ENCODE results near the gene CBFA2T3.
"Not testable (repeated sequence)": the region's sequence is repeated elsewhere in the genome, so short reads cannot be mapped to it uniquely, and the experiment has no call there.

CBFA2T3 gene

DNA sequence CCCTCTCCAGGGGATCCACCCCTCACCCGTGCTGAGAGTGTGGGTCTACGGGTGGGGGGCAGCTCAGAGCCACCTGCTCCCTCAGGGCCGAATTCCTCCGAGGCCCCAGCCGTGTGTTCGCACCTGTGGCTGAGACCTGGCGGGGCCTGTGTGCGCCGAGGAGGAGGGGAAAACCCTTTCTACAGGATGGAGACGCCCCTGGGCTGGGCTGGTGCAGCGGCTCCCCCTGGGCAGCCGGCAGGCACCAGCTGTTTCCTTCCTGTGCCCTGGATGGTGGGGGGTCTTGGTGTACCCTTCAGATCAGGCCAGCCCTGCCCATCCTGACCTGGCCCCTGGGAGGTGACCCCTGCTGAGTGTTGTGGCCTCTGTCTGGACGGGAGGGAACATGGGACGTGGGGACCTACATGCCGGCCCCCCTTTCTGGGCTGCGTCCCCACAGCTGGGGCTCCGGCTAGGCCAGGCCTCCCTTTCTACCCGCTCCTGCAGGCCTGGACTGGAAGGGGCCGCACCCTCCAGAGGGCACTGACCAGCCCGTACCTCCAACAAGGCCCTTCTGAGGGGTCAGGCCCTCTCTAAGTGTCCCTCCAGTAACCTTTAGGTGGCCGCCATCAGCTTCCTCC is 82.2 kb downstream of the CBFA2T3 start:
- DNase-seq (ENCODE audit: low read depth) = no peak
- TF ChIP-seq, protein P1, sequence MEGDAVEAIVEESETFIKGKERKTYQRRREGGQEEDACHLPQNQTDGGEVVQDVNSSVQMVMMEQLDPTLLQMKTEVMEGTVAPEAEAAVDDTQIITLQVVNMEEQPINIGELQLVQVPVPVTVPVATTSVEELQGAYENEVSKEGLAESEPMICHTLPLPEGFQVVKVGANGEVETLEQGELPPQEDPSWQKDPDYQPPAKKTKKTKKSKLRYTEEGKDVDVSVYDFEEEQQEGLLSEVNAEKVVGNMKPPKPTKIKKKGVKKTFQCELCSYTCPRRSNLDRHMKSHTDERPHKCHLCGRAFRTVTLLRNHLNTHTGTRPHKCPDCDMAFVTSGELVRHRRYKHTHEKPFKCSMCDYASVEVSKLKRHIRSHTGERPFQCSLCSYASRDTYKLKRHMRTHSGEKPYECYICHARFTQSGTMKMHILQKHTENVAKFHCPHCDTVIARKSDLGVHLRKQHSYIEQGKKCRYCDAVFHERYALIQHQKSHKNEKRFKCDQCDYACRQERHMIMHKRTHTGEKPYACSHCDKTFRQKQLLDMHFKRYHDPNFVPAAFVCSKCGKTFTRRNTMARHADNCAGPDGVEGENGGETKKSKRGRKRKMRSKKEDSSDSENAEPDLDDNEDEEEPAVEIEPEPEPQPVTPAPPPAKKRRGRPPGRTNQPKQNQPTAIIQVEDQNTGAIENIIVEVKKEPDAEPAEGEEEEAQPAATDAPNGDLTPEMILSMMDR (conservative IDR thresholded peaks at IDR 0.05; ENCODE audit: low read depth, low read length) = no peak
- H3K4me3 ChIP-seq (ENCODE audit: low read depth, low read length) = no peak overlapping the region

DNA sequence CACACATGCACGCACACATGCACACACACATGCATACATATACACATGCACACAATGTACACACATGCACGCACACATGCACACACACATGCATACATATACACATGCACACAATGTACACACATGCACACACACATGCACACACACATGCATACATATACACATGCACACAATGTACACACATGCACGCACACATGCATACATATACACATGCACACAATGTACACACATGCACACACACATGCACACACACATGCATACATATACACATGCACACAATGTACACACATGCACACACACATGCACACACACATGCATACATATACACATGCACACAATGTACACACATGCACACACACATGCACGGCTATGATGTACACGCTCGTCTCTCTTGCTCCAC is 82.7 kb downstream of the CBFA2T3 start:
- not testable (repeated sequence) for DNase-seq (ENCODE audit: low read depth); H3K4me3 ChIP-seq (ENCODE audit: low read depth, low read length)

DNA sequence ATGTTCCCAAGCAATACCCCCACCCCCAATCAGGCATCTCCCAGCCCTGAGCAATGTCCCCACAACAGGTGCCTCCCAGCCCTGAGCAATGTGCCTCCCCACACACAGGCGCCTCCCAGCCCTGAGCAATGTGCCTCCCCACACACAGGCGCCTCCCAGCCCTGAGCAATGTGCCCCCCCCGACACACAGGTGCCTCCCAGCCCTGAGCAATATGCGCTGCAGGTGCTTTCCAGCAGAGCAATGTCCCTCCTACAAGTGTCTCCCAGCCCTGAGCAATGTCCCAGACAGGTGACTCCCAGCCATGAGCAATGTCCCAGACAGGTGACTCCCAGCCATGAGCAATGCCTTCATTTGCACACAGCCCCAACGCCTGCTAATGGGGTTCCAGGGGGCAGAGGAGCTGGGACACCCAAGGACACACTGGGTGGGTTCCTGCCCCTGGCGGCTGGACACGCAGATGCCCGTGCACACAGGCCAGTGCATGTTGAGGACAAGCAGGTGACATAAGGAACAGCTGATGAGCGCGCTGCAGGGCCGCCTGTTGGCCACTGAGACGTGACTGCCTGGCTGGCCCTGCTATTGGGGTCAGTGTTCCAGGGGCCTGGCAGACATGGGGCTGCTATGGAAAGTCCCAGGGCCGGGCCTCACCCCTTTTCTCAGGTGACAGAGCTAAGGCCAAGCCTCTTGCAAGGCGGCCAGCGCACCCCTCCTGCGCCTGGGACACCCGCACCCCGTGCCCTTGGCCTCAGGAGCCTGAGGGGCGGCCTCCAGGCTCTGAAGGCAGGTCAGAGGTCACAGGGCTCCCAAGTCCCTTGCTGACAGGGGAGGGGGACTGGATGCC is 83.7 kb downstream of the CBFA2T3 start:
- H3K4me3 ChIP-seq (ENCODE audit: low read depth, low read length) = no peak overlapping the region
- DNase-seq (ENCODE audit: low read depth) = no peak
- TF ChIP-seq, protein P1 (conservative IDR thresholded peaks at IDR 0.05; ENCODE audit: low read depth, low read length) = no peak

DNA sequence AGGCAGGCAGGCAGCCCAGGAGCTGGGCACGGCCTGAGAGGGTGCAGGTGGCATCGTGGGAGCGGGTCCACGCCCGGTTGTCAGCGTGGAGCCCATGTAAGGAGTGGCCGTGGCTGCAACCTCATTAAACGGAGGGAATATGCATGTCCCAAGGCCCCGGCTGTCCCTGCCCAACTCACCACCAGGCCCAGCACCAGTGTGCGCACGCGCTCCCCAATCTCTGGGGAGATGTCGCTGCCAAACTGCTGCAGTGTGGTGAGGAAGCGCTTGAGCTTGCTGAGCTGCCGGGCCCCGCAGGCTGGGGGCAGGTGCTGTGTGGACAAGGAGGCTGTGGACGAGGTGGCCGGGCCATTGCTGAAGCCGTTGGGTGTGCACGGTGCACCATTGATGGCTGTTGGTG is 84.9 kb downstream of the CBFA2T3 start:
- TF ChIP-seq, protein P1 (conservative IDR thresholded peaks at IDR 0.05; ENCODE audit: low read depth, low read length) = no peak
- DNase-seq (ENCODE audit: low read depth) = no peak
- no peak overlapping the region for H3K4me3 ChIP-seq (ENCODE audit: low read depth, low read length)

DNA sequence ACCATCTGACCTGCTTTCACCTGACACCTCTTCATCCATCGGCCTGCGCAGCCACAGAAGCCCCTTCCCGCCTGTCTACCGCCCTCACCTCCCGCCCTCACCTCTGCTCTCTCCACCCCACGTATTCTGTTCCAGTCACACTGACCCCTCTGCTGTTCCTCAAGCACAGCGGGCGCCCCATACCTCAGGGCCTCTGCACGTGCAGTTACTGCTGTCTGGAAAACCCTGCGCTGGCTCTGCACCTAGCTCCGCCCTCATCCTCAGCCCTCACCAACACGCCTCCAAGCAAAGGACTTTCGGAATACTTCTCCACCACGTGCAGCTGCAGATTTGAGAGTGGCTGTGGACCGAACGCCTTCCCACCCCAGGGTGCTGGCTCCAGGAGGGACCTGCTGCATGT is 85.9 kb downstream of the CBFA2T3 start:
- TF ChIP-seq, protein P1 (conservative IDR thresholded peaks at IDR 0.05; ENCODE audit: low read depth, low read length) = no peak
- no peak overlapping the region for H3K4me3 ChIP-seq (ENCODE audit: low read depth, low read length)
- DNase-seq (ENCODE audit: low read depth) = no peak

DNA sequence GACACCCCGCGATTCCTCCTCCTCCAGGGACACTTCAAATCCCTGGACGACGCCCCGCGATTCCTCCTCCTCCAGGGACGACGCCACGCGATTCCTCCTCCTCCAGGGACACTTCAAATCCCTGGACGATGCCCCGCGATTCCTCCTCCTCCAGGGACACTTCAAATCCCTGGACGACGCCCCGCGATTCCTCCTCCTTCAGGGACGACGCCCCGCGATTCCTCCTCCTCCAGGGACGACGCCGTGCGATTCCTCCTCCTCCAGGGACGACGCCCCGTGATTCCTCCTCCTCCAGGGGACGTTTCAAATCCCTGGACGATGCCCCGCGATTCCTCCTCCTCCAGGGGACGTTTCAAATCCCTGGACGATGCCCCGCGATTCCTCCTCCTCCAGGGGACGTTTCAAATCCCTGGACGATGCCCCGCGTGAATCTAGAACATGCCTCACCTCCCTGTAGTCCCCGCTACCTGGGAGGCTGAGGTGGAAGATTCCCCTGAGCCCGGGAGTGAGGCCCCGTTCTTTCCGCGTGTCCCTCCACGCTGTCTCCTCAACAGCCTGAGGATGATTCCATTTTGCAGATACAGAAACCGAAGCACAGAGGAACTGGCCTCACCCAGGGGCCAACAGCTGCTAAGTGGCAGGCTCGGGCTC is 87.2 kb downstream of the CBFA2T3 start:
- DNase-seq (ENCODE audit: low read depth); H3K4me3 ChIP-seq (ENCODE audit: low read depth, low read length): not testable (repeated sequence)

DNA sequence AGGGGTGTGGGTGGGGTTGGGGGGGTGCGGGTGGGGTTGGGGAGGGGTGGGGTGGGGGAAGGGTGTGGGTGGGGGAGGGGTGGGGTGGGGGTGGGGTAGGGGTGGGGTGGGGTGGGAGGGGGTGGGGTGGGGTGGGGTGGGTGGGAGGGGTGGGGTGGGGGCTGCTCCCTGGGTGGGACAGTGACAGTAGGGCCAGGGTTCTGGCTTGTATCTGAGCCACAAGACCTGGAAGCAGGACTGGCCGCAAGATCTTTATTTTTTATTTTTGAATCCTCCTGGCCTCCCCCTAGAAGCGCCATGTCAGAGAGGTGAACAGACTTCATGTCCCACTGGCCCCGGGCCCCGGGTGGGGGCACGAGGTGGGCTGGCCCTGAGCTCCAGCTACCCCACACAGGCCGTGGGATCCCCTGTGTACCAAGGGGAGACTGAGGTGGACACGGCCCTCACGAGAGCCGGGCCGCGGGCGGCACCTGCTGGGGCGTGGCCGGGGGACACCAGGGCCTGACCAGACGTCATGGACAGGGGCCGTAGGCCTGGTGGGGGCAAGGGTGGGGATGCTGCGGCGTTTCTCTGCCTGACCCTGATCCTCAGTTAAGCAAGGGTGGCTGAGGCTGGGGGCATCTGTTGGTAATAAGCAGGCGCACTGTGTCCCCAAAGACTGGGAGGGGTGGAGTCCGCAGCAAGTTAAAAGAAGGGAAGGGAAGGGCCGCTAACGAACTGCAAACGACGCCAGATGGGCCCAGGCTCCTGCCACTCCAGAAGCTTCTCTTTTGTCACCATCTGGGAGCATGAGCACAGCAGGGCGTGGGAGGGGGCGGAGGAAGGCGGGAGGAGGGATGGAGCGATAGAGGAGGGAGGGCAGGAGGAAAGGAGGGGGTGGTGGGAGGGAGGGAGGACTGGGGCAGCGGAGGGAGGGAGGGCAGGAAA is 88.3 kb downstream of the CBFA2T3 start:
- TF ChIP-seq, protein P1 (conservative IDR thresholded peaks at IDR 0.05; ENCODE audit: low read depth, low read length) = no peak
- H3K4me3 ChIP-seq (ENCODE audit: low read depth, low read length) = no peak overlapping the region
- DNase-seq (ENCODE audit: low read depth) = no peak
